Renal pelvis (tissue), 4 donors: ENCODE results near the gene HLA-DPA1. TPM values are rescaled to one million over a fixed set of nuclear protein-coding genes. Genes with fewer than 3 reads are reported as not detected.

Source experiments
- DNase-seq: peaks from one replicate; pipeline ENCODE4 v3.0.0-alpha.2; 2013
- polyA plus RNA-seq, 3 donors: library from polyadenylated mRNA; unstranded; fragments of 120-200 nt; gene quantifications; one replicate each; pipeline ENCODE4 v1.2.1, GENCODE V29; 2013; ENCODE audit not compliant: insufficient read length in 3 of 3

Gene HLA-DPA1
- polyA plus RNA-seq, 3 donors = 9.8 to 22.0 (median 21.3) TPM

DNA sequence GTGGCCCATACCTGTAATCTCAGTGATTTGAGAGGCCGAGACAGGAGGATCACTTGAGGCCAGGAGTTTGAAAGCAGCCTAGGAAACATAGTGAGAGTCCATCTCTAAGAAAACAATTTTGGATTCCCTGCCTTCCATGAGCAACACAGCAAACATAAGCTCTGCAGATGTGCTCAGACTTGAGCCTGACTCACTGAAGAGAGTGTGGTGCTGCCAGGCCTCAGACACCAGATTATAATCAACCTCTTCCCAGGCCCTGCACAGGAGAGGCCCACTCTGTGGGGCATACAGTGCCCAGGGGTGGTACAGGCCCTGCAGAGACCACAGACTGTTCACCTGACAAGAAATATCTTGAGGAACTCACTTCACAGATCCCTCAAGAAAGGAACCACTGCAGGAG, 22.2 kb upstream of the HLA-DPA1 start:
- DNase-seq = no peak

DNA sequence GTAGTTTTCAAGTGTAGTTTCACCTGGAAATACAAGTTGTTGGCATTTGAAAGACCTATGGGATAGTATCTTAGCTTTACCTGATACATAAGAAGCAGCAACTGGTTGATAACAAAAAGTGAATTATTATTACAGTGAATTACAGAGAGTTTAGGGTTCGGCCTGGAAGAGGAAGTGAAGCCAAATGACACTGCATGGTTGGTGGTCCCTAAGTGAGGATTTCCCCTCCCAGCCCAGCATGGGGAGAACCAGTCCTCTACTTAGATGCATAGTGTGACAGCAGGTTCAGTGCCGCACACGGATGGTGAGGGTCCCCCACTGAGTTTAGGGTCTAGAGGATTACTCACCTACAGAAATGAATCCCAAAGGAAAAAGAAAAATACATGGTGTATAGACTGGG, 20.4 kb upstream of the HLA-DPA1 start:
- no peak for DNase-seq

DNA sequence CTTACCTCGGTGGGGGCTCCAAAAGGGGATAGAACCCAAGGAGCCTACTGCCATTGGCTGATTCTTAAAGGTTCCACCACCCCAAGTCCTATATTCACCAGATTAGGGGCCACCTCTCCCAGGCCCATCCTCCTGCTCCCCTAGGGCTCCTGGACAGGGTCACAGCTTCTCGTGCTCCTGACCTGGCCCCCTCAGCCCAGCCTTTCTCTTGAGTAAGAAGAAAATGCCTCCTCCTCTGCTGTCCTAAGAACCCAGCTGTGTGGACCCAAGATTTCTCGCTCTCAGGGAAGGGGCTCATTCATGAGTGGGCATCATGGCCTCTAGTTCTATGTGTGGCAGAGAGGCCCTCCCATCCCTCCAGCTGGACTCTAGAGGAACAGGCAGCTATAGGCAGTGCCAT, 18.9 kb upstream of the HLA-DPA1 start:
- no peak for DNase-seq

DNA sequence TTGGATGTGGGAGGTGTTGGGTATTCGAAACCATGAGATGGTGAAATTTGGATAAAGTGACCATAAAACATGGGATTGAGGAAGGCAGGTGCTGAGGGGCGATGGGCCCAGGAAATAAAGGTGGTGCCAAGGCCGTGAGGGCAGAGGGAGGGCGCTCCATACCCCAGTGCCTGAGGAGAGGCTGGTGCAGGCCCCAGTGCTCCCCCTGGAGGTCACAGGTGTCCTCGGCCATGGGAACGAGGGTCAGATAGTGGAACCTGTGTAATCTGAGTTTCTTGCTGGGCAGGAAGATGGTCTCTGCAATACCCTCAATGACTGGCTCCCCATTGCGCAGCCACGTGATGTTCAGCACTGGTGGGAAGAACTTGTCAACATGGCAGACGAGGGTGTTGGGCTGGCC, 18.5 kb upstream of the HLA-DPA1 start:
- DNase-seq = no peak

DNA sequence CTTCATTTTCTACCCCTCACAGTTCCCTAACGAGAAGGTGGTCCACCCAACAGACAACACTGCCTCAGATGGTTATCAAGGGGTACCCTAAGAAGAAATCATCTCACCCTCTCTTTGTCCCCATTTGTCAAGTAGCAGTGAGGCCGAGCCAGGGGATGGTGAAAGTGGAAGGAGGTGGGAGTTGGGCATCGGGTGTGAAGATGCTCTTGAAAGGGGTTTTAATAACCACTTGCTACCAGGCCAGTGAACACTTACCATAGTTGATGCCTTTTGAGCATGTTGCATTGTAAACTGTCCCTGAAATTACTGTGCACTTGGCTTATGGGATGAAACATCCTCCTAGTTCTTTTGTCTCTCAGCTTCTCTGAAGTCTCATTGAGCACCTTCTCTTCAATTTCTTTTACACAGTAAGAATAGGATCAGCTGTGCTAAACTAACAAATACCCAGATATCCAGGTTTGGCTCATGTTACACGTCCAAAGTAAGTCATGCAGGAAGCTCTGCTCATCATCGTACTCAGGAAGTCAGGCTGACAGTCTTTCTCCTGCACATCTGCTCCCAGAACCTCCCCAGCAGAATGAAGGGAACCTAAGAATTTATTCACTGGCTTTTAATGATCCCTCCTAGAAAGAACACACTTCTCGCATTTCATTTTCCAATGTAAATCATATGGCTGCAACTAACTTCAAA, 15.6 kb upstream of the HLA-DPA1 start:
- DNase-seq = no peak

DNA sequence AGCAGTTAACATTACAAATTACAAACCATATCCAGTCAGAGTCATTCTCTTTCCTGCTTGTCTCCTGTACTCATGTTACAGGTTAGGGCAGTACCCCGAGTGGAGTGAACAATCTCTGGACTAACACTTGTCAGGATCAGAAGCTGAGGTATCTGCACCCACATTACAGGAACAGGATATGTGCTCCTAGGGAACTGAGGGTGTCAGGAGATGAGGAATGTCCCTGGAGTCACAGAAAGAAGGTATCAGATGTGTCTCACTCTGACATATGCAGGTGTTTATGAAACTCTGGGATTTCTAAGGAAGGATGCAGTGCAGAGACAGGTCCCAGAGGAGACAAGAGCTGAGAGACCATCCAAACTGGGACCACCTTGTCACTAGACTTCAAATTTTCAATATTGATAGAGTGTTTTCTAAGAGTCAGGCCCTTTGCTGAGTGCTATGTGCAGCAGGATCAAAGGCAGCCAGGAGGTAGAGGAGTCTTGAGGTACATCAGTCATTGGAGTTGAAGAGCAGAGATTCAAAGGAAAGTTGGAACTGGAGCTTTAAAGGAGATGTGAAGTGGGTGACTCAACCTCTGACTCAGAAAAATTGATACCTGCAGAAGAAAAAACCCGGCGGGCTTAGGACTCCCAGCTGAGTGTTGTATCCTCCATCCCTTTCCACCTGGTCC, 14.9 kb upstream of the HLA-DPA1 start:
- no peak for DNase-seq

DNA sequence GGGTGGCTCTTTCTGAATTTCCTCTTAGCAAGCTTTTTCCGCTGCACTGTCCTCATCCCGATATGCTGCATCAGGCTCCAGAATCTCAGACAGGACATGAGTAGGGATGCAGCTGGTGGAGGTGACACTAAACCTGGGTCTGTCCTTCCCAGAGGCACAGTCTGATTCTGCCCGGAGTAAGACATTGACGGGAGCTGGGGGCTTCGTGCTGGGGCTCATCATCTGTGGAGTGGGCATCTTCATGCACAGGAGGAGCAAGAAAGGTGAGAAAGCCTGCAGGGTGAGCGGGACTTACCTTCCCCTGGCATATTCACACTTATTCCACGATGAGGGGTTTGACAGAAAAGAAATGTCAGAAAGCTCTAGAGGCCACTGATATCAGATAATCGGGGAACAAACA, 12.2 kb upstream of the HLA-DPA1 start:
- no peak for DNase-seq

DNA sequence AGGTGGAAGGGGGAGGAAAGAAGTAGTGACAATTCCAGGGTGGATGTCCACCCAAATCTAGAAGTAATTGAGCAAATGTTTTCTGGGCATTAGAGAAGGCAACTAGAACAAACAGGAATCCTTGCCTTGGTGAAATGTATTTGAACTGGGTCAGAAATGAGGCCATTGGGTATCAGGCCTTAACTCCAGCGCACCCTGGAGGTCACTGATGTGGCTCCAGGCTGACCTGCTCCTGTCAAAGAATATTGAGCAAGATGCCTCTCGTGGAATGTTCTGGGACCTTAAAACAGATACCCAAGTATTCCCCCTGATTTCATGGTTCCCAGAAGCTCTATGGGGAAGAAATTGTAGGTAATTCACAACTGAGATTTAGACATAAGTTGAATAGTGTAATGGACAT, 9.3 kb upstream of the HLA-DPA1 start:
- DNase-seq = no peak

DNA sequence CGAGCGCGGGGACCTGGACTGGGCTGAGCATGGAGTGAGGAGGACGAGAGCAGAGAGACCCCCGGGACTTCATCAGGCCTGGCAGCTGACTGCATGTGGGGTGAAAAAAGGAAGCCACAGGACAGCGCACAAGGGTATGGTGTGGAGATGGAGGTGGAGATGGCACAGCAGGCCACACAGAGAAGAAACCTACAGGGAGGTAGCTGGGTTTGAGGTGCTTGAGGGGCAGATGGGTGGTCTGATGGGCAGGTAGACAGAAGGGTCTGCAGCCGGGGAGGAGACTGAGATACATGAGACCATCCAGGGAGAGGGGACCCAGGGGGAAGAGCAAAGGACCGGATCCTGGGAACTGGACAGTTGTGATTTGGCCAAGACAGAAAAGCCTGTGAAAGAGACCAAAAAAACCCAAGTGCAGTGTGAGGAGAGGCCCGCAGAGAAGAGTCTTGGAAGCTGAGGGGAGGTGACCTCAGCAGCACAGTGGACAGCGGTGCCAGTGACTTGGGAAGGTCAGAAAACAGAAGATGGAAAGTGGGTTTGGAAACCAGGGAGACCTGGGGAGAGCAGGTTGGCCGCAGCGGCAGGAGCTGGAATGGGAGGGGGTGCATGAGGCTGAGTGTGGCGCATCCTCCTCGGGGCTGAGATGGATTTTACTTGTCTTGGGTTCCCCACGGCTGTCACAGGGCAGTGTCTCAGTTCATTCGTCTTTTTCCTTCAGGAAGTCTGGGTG, 7.8 kb upstream of the HLA-DPA1 start:
- DNase-seq = no peak

DNA sequence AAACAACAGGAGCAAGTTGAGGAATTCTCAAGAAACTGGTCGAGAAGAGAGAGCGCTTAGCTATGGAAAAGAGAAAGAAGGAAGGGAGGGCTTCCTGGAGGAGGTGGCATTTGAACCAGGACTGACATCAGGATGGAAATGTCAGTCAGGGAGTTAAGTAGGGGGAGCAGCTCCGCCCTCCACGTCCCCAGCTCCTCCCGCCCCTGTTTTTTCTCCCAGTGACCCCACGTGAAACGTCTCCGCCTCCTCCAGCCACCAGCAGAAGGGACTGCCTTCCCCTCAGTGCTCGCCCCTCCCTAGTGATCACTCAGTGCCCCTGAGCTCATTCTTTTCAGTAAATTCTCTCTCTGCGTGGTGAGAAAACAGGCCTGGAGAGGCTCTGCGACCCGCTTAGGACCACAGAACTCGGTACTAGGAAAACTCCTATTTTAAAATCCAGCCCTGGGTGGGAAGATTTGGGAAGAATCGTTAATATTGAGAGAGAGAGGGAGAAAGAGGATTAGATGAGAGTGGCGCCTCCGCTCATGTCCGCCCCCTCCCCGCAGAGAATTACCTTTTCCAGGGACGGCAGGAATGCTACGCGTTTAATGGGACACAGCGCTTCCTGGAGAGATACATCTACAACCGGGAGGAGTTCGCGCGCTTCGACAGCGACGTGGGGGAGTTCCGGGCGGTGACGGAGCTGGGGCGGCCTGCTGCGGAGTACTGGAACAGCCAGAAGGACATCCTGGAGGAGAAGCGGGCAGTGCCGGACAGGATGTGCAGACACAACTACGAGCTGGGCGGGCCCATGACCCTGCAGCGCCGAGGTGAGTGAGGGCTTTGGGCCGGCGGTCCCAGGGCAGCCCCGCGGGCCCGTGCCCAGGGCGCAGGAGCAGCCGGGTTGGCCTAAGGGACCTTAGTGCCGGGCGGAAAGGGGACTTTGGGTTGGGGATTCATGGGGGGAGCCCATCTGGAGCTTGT, 7.0 kb upstream of the HLA-DPA1 start:
- peak; percentile 79 for DNase-seq

DNA sequence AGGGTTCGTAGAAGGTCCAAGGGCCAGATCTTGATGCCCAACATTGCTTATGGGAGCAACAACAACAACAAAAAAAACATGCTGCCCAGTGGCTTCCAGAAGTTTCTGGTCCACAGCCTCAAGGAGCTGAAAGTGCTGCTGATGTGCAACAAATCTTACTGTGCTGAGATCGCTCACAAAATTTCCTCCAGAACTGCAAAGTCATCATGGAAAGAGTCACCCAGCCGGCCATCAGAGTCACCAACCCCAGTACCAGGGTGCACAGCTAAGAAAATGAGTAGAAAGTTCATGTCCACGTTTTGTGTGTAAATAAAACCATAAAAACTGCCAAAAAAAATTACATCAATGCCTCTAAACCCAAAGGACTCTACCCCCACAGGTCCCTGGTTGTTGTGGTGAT, 6.1 kb upstream of the HLA-DPA1 start:
- DNase-seq = no peak

DNA sequence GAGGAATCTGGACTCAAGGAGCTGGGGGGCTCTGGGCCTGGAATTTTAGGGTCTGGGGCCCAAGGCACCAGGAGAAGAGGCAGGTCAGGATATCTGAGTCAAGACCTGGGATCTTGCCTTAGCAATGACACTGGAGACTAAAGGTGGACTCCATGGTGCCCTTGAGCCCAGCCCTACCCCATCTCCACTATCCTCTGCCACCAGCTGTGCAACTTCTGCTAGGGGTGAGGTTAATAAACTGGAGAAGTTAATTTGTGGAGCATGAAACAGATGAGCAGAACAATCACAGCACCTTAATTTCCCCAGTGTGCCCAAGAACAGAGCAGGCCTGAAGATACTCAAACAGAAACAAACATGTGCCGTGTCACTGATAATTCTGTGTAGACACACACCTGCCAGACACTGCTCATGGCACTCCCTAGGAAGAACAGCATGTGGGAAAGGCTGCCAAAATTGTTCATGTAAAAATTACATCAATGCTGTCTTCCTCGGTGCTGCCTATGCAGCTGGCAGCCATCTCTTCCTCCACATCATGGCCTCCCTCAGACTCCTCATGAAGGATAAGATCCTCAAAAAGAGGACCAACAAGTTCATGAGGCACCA, 5.6 kb upstream of the HLA-DPA1 start:
- no peak for DNase-seq

DNA sequence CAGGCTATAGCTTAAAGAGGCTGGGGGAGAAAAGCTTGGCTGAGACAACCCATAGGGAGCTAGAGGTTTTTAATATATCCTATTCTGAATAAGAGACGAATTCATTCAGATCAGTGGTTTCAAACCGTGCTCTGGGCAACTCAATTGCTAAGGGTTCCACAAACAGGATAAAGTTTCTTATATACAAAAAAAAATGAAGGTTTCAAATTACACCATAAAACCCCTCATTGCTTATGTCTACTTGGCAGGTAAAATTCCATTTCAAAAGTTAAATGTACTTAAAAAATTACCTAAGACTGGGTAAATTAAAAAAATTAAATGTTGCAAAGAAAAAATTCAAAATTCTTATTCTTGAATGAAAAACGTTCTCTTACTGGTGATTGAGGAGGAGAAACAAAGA, 5.0 kb upstream of the HLA-DPA1 start:
- DNase-seq = no peak

DNA sequence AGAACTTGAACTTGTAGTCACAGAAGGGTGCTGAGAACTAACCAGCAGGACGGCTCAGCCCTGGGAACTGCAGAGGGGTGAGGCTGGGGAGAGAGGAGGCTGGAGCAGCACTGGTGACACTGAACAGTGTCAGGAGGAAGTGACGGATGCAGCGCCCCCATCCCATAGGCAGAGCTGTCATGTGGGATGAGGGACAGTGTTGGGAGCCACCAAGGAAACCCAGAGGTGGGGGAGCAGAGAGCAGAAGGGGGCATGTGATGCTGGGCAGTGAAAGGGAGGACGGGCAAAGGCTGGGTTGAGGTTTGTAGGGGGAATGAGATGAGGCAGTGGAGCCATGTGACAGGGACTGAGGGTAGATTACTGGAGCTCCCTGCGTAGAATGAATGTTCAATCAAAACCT, 4.5 kb upstream of the HLA-DPA1 start:
- no peak for DNase-seq

DNA sequence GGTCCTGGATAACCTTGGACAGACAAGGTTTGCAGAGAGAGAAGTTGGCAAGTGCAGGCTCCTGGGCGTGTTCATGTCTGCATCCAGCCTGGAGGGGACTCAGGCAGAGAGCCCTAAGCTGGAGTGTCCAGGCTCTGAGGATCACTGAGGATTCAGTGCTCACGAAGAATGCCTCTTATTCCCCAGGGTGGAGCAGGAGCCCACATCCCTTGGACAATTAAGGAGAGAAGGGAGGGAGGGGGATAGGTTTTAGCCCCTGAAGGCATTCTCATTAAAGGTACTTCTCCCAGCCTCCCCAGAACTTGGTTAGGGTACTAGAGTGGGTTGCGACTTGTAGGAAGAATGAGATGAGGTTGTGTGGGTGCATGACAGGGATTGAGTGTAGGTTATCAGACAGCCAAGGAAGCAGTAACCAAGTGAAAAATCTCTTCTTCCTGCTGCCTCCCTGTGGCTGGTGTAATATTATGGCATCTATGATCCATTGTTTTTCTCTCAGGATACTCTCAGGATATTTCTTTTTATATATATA, 3.0 kb upstream of the HLA-DPA1 start:
- DNase-seq = no peak

DNA sequence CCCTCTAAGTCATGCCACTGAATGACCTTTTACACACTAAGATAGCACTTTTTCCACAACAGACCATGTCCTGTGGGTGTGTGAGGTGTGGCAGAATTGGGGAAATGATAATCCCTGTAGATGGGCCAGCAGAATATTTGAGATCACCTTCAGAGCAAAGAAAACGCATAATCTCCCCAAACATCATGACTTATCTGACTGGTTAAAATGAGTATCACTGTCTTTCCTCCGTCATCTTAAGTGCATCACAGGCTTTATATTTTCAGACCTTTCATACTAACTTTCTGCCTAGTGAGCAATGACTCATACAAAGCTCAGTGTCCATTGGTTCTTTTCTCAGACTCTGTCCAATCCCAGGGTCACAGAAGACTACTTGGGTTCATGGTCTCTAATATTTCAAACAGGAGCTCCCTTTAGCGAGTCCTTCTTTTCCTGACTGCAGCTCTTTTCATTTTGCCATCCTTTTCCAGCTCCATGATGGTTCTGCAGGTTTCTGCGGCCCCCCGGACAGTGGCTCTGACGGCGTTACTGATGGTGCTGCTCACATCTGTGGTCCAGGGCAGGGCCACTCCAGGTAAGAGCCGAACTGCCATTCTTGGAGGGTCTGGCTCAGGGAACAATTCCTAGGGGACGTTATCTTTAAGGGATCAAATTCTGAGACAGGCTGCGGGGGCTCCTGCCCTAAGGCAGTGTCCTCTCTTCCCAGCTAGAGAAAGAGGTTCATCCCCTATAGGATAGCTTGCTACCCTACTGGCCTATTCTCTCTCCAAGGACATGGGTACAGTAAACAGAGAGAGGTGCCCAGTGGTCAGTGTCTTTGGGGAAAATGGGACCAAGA, 2.3 kb upstream of the HLA-DPA1 start, which contains the start of gene HLA-DPB1:
Gene HLA-DPB1, plus strand, starts transcription at position 423 of the 838 bp plus-strand sequence. Its CDS starts 52 bp downstream, at position 475.
- peak; percentile 50 for DNase-seq

DNA sequence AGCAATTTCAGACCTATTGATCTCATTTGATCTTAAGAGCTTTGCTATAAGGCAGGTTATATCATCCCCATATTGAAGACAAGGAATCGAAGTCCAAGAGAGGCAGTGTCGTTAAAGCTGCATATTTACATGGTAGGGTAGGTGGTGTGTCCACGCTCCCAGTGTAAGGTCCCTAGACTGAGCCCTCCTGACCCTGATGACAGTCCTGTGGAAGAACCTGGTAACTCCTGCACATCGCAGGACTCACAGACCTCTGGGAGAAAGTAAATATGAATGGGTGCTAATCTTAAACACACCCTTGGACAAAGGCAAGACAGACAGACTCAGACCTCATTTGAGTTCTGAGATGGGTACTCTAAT, 1.7 kb upstream of the HLA-DPA1 start:
- no peak for DNase-seq

DNA sequence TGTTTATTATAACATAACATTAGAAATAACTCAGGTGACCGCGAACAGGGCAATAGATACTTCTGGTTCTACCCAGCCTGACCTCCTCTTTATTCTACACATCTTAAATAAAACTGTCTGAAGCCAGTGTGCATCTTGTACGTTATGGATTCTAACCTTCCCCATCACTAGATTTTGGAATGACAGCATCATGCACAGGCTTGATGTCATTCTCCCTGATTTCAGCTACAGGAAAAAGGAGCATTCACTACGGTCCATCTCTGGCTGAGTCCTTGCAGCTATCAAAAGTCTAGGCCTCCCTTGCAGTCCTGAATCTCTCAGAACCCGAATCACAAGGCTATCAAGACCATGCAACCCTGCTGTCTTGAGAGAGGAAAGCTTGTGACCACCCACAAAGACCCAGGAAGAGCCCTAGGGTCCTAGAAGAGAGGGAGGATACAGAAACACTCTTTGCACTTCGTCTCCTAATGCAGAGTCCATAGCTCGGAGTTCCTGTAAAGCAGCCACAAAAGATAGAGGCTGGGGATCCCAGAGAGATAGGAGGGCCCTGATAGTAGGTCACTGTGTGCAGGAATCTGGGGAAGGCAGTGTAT, 845 bp downstream of the HLA-DPA1 start:
- no peak for DNase-seq

DNA sequence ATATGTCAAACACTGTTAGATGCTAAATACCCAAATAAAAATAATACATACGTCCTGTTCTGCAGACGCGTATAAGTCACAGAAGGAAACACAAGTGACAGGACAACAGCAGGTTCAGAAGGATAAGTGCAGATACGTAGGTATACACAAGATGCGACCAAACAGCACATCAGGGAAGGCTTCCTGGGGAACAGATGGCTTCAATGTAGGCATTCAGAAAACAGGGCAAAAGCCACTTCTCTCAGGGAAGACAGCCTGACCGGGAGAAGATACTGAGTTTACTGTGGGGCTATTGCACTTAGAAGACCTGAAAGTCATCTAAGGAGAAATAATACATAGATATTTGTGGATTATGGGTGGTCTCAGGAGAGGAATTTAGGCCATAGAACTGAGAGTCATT, 1.9 kb downstream of the HLA-DPA1 start:
- no peak for DNase-seq

DNA sequence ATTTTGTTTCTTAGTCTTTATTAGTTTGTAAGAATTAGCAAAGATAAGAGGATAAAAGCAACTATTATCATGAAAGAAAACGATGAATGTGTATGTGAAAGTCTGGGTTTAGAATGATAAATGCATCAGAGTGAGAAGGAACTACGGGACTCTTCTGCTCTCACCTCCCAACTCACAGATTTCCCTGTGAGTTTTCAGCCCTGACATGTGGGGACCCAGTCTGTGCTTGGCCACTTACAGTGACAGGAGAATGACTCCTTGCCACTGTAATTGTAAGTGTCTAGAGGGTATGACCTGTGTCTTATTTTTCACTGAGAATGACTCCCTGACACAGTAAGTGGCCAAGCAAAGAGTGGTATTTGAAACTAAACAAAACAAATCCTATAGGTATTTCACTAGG, 2.5 kb downstream of the HLA-DPA1 start:
- no peak for DNase-seq
